HG02610 (cell line): ENCODE data around the gene LCA5L.

Source experiments
- ATAC-seq: cut with Tn5 transposase; IDR thresholded peaks from one replicate; pipeline ENCODE4 v1.9.1; 2021; ENCODE audit warnings: mild to moderate bottlenecking, moderate library complexity; ENCODE audit not compliant: unreplicated experiment

The LCA5L gene

DNA sequence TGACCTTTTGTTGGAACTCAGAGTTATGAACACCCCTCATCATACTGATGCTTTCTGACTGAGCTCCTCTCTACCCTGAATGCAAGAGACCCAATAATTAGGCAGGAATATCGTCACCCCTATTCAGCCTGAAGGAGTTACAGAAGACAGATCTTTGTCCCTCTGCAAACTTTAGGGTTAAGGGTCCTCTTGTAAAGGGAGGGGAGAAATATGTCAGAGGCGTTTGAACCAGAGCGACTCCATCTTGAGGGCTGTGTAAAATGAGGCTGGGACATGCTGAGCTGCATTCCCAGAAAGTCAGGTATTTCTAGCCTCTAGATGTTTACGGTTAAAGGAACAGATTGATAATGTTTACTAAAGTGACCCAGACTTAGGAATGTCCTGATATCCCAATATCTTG, 86.2 kb downstream of the LCA5L start:
- no peak for ATAC-seq
